GM19099 (cell line): ENCODE results near the gene ASPDH.

Experiments
- POLR2A ChIP-seq: IDR thresholded peaks from 3 replicates; pipeline ENCODE4 v1.6.1; 2011; ENCODE audit warnings: low read depth; ENCODE audit not compliant: insufficient read length; ENCODE audit errors: extremely low read depth

Gene ASPDH

GRCh38 chr19:50532952-50533351, 19.2 kb upstream of the ASPDH start:
- no peak for TF ChIP-seq POLR2A

DNA sequence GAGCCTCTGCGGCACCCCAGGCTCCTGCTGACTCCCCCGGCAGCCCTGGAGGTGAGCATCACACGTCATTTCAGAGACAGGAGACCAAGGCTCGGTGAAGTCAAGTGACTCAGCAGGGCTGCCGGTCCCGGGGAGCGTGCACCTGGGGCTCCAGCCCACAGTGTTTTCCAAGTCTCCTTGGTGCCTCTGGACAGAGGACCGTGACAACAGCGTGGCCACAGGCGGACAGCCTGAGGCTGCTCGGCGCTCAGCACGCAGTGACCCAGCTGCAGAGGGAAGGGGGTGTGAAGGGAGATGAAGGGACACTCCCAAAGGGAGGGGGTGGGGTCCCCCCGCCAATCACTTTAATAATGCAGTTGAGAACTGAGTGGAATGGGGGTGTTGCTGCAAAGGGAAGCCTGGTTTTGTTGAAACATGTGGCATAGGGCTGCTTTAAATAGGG, 17.5 kb upstream of the ASPDH start:
- no peak for TF ChIP-seq POLR2A

- no peak for TF ChIP-seq POLR2A
These were observed 9.2 kb upstream of the ASPDH start for GRCh38 chr19:50522881-50523280.

- TF ChIP-seq POLR2A = no peak
These were observed 7.2 kb upstream of the ASPDH start for GRCh38 chr19:50520822-50521465.

DNA sequence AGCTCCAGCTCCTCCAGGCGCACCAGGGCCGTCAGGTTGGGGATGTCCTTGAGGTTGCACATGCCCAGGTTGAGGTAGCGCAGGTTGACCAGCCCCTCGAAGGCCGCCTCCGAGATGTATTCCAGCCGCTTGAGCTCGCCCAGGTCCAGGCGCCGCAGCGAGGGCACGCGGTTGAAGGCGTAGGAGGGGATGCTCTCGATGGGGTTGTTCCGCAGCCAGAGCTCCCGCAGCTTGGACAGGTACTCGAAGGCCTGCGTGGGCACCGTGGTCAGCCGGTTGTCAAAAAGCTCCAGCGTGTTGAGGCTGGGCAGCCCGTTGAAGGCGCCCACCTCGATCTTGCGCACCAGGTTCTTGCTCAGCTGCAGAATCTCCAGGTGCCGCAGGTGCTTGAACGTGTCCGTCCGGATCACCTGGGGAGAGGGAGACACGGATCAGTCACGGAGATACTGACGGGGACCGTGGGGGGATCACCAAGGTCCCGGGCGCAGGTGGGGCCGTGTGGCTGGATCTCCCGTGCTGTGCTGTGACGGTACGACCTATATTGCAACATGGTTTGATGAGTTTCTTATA, 5.4 kb upstream of the ASPDH start:
- no peak for TF ChIP-seq POLR2A

- no peak for TF ChIP-seq POLR2A
These were observed 4.6 kb upstream of the ASPDH start for GRCh38 chr19:50518091-50519005.

DNA sequence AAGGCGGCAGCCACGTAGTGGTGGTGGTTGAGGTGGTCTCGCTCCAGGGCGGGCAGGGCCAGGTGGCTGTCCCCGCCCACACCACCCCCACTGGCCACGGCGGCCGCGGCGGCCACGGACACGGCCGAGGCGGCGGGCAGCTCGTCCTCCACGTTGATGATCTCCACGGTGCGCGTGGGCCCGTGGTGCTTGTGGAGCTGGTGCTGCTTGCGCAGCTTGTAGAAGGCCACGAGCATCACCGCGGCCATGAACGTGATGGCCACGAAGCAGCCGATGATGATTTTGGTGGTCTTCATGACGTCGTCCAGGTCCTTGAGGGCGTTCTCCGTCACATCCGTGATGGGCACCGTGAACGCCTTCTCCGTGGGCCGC, 4.0 kb upstream of the ASPDH start:
- no peak for TF ChIP-seq POLR2A

DNA sequence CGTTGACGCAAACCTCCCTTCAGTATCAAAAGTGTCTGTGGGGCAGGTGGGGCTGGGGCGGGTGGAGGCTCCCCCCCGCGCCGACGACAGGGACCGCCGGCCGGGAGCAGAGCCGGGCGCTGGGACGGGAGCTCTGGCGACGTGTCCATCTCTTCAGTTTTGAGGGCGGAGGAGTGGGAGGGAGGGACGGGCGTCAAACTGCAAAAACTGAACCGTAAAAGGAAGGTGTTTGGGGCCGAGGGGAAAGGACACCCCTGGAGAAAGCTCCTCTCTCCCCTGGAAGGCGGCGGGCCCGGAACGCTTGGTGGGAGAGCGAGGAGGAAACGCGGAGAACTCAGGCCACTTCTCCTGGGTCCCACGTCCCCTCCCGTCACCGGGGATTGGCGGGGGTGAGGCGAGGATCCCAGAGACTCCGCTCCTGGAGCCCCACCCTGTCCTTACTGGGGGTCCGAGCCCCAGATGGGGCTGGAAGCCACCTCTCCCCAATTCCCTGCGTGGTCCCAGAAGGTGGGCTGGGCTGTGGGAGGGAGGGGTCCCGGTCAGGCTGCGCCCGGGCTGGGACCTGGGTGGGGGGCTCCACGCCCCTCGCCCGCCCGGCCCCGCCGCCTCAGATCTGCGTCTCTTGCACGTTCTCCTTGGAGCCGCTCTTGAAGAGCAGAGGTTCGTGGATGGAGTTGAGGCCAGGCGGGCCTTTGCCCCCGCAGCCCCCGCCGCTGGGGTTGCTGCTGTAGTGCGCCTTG, 3.4 kb upstream of the ASPDH start:
- TF ChIP-seq POLR2A = no peak

GRCh38 chr19:50516456-50516855, 2.7 kb upstream of the ASPDH start:
- no peak for TF ChIP-seq POLR2A

DNA sequence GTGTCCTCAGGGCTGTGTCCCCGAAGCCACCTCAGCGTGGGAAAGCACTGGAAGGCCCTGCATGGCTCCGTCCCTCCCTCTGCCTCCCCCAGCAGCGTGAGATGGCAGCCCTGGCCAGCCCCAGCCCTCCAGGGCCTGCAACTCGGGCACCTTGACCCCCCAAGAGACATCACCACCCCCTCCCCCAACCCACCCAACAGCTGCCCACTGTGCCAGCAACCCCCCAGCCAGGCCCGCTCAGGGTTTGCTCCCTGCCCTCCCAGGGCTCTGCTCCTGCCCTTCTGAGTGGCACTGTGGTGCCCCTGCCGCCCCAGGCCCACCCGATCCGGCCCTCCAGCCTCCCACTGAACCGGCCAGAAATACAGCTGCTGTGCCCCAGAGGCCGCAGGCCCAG, 1.5 kb upstream of the ASPDH start:
- TF ChIP-seq POLR2A = no peak

DNA sequence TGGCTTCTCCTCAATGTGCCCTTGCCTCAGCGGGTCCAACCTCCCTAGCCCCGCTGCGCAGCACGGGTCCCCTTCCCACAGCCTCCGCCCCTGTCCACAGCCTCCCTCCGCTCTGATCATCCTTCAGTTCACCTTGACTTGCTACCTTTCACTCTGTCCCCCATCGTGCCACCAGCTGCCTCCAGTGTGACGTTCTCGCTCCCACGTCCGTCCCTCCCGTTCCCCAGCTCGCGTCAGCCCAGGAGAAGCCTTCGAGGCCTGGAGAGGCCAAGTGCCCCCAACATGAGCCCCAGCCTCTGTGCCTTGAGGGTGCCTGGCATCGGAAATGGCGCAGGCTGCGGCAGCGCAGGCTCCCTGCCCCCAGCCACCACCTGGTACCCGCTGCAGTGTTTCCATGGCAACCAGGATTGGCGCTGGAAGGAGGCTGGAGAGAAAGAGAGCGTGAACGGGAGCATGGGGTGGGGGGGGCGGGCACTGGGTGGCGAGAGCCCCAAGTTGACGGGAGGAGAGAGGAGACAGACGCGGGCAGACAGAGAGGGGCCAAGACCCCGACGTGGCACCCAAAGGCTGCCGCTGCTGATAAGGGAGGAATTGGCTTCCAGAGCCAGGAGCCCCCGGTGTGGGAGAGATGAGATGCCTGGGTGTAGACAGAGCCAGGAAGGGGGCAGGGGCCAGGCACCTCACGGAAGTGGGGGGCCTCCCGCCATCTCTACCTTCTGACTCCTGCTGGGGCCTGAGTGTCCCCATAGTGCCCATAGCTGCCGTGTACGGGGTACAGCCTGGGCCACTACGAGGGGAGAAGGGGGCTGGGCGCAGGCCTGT, 844 bp upstream of the ASPDH start:
- no peak for TF ChIP-seq POLR2A

GRCh38 chr19:50512999-50513745, 541 bp downstream of the ASPDH start:
- TF ChIP-seq POLR2A = no peak

DNA sequence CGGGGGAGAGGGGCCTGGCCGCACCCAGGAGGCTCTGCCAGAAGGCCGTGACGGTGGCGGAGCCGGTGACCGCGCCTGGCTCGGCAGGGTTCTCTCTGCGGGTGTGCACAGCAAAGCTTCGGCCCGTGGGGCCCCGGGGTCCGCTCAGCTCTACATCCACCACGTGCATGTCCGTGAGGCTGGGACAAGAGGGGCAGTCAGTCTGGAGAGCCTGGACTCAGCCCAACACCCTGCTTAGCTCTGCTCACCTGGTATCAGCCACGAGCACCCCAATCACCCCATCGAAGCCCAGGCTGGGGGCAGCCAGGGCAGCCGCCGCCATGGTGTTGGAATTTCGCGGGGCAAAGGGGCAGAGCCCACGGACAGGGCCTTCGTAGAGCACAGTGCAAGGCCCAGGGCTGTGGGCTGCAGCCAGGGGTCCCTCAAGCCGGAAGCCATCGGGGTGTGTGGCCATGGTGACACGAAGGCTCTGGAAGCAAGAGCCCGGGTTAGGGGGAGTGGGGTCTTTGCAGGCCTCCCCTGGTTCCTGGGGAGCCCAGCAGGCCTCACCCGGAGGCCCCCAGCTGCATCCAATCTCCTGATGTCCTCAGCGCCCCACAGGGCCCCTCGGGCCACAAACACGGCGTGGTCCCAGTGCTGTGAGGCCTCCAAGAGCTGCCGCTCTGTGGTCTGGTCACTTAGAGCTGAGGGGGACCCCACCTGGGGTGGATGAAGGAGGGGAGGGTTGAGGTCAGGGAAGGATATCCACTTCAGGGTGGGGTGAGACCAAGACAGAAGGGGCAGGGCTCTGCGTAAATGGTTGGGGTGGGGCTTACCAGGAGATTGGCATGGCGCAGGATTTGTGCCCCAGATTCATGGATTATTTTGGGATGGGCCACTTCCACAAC, 1.4 kb downstream of the ASPDH start:
- no peak for TF ChIP-seq POLR2A

DNA sequence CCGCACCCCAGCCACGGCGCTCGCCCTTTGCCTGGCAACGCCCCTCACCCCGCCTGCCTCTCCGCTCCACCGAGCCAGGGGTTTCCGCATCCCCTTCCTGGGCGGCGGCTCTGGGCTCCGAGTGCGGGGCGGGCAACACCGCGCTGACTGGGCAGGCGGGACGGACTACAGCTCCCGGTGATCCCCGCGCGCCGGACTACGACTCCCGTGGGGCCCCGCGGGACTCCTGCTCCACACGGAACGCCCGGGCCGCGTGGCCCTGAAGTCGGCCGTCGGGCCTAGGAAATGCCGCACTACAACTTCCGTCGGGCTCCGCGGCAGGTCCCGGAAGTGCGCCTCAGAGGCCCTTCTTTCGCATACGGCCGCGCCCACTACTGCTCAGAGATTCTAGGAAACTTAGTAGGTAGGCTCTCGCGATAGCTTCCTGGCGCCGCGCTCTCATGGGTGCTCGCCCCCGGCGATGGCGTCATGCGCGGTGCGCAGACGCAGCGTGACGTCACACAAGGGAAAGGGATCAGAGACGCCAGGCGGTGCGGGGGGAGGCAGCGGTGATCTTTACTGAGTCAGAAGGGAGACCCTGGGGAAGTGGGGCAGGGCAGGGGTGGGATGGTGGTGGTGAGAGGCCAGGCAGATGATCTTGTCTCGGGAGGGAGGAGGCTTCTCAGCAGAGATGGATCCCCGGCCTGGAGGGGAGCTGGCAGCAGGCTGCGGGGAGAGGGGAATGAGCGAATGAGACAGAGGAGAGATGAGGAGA, 2.5 kb downstream of the ASPDH start, which contains the start of gene JOSD2:
TSS of gene JOSD2 (minus strand) at position 123 of the 754 bp plus-strand sequence. CDS start 760 bp downstream, outside the sequence.
- TF ChIP-seq POLR2A = peak; percentile 62
